Stimulated activated CD8-positive, alpha-beta memory T cell treated with anti-CD3 and anti-CD28 coated beads, Interleukin-4, amount 100 ng/mL, for 4 hours (primary cell): ENCODE results near the gene VAPA.

Experiments used
- DNase-seq, 2 donors: peaks; one replicate each; pipeline ENCODE4 v3.0.0-alpha.2; 2020; ENCODE audit warnings: low read depth in 2 of 2, low spot score in 1 of 2

The VAPA gene

DNA sequence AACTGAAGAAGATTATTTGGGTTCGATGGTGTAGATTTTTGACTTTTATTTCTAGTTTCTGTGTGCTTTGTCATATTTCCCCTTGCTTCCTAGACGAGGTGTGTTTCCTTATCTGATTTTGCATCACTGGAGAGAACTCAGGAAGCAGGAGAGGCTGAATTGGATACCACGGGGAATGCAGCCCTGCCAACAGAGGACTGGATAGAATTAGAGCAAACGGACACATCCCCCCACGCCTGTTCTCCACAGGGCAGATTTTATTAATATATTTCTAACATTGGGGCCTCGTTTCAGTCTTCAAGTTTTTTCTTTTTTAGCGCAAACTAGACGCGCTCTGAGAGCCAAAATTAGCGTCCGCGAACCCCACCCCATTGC, 678 bp upstream of the VAPA start:
- no peak for DNase-seq

DNA sequence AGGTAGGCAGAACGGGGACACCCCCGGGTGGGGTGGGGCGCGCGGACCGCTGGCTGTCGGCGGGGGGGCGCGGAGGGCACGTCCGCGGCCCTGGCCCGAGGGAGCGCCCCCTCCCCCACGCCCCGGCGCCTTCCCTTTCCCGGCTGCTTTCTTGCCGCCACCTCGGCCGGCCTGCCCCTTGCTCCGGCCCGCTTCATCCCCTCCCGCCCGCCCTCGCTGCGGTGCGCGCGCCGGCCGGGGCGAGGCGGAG, 443 bp downstream of the VAPA start:
- DNase-seq = no peak

DNA sequence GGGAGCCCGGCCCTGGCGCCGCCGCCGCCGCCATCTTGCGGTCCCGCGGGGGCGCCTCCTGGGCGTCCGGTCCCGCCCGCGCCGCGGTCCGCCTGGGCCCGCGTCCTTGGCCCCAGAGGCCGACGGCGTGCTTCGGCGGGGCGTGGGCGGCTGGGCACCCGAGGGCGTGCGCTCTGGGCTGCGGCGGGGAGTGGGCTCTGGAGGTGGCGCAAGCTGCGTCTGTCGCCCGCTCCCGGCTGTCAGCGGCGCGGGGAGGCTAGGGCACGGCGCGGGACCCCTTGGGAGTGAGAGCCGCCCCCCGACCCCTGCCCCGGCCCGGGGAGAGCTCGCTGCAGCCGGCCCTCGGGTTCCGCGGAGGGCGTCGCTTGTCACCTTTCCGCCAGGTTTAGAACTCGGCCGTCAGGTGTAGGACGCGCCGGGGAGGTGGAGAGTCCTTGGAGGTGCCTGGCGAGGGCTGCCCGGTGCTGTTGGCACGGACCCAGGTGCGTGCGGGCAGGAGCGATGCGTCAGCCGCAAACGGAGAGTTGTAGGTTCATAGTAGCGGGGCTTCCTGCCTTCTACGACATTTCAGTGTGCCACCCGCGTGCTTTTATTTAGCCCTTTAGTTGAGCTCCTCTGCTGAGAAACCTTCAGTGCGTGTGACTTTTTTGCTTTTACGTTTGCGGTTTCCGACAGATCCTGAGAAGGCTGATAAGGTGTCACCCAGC, 921 bp downstream of the VAPA start:
- peak; percentile 38 to 61 for DNase-seq

DNA sequence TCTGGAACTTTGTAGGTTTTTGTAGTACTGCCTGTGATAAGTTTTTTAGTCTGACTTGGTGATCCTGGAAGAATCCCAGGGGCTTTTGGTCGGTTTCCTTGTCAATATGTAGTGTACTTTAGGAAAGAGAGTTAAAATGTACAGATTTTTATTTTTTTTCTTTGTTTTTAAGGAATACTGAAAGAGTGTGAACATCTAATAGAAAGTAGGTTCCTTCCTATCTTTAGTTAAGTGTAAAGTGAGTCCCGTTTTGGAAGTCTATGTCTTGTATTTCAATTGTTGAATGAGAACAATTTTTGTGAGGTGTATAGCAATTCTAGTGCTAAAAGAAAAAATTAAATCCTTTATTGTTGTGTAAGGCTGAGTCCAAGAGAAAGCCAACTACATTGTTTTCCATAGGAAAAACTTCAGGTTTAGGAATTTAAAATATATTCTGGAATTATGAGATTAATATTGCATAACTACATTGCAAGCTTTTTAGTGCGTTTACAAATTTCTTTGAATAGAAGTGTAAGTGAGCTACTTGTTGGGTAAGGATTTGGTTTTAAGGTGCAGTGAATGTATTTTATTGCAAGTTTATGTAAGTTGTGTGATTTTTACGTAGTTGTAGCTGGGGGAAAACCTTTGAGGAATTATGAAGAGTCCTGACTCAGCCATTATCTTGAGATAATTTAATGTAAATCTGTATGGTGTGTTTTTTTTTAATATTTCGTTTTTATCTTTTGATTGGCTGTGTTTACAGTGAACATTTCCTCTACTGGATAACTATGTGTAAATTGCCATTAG, 1.7 kb downstream of the VAPA start:
- no peak for DNase-seq

DNA sequence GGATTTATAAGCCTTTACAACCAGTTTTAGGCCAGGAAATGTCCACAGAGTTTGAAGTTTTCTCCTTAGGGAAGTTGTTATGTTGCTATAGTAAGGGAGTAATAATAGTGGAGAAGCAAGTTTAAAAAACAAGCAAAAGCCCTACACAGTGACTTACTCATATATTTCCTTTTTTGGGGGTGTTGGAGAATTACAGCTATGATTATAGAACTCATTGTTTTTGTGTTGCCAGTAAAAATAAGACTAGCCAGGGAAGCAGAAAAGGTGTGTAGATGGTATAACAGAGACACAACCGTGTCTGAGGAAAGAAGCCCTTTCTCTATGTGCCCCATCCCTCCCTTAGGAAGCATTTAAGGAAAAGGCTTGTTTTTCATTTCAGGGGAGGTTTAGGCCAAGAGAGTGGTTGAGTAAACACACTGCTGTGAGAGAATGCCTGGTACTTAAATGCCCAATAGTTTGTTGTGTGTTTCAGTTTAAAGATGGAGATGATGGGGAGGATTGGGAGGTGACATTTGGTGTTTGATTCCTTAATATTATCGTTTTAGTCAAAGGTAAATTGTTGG, 2.3 kb downstream of the VAPA start:
- no peak for DNase-seq

DNA sequence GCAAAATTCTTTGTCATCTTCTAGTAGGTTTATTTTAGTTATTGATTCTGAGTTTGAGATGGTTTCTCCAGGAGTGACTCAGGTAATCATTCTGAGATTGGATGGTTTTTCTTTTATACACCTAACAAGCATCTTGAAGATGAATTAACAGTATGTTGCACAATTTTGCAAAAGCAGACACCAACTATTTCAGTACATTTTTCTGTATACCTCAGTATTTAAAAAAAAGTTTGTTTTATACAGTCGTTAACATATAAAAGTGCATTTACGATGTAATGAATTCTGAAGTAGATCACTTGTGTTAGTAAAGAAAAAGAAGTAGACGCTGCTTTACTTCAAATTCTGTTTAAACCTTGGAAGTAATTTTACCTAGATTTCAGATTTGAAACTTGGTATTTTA, 3.0 kb downstream of the VAPA start:
- DNase-seq = no peak

DNA sequence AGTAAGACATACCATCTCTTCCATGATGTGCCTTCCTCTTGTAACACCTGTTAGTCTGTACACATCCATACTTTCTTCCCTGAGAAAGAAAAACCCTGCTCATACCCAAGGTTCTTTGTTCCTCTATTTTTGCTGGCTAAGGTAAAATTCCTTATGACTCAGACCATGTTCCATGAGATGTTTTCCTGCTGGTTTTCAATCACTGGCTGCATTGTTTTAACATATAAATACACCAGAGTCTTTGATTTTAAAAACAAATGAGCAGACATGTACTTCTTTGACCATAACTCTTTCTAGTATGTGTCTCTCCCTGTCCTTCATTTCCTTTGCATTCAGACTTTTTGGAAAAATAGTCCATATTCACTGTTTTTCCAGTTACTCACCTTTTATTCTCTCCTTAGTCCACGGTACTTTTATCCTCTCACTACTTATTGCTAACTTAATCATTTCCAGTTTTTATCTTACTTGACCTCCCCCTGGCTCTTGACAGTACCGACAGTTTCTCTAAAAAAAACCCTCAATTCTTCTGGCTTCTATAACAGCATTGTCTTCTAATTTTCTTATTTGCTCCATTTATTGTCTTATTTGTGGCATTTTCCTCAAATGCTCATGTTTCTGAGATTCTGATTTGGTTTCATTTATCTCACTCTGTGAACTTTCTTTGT, 4.3 kb downstream of the VAPA start:
- DNase-seq = no peak

DNA sequence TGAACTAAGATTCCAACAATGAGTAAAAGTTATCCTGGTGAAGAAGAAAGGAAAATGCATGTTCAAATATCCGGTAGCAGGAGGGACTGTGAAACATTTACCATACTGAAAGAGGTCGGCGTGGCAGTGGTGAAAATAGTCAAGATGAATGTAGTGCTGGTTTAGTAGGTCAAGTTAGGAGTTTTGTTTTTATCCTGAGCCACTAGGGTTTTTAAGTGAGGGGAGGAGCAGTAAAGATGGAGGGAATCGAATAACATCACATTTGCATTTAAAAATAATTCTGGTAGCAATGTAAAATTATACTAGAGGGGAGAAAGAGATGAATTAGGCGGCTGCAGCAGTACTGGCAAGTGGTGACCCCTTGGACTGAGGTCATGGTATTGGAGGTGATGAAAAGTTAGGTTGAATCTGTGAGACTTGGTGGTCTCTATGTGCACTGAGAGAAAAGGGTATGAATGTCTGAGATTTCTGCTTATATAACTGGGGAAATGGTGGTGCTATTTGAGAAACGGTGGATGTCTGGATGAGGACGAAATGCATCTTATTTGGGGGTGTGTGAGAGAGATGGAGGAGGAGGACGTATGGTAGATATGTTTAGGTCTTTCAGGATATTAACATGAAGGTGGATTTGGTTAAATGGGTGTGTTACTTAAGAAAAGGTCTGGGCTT, 5.9 kb downstream of the VAPA start:
- DNase-seq = no peak

DNA sequence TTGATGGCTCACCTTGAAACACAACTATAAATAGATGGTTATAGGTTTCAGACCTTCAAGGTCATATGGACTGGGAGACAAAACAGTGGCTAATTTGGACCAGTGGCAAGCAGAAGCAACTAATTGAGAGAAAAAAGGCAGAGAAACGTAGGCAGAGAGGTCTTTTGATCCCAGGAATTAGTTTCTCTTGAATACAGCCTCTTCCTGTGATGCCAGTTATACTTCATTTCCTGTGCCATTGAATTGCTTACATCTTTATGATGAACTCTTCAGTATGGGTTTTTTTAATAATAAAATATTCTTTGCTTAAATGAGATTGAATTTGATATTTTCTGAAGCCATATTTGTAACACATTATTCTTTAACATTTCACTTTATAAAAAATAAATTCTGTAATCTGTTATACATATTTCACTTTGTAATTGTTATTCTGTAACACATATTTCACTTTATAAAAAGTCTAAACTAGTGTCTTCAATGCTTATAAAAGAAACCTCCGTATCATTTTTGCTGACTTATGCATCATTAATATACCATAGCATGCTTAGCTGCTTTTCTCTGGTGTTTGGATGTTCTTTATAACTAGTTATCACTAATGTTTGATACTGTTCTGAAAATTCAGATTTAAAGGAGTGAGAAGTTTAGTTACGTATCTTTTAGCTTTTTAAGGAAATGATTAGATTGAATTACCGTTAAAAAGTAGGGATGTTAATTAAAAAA, 8.9 kb downstream of the VAPA start:
- no peak for DNase-seq

DNA sequence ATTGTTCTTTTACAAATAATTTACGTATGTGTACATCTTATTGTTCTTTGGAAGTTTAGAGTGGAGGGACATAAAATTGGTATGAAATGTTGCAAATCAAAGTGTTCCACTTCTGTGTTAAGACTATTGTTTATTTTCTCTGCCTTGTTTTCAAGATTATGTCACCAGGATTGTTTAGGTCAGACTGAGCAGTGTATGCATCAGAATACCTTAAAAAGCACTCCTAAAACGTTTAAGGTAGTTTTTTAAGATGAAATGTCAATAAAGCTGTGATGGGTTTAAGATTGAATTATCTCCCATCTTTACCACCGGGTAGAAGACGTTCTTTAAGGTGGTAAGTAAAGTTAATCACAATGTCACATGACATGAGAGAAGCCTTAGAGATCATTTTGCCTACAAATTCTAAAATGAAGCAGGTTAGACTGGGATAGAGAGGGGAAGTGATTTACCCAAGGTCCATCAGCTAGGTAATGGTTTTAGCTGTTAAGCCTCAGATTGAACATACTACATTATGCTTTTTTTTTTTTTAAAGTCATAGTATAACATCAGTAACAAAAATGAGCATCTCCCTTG, 10.6 kb downstream of the VAPA start:
- no peak for DNase-seq

DNA sequence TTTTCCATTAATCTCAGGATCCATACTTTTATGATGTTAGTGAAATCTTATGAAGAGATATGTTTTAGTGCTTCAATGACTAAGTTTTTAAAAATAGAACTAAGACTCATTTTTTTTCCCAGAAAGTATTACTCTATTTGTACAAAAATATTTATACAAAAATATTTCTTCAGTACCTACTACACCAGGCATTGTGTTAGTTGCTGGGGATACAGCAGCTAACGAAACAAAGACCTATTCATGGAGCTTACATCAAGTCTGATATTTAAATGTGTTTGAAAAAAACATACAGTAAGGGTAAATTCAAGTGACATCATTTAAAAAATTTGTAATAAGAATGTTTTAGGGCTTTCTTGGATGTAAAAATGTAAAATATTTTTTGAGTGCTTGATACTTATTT, 11.6 kb downstream of the VAPA start:
- no peak for DNase-seq

DNA sequence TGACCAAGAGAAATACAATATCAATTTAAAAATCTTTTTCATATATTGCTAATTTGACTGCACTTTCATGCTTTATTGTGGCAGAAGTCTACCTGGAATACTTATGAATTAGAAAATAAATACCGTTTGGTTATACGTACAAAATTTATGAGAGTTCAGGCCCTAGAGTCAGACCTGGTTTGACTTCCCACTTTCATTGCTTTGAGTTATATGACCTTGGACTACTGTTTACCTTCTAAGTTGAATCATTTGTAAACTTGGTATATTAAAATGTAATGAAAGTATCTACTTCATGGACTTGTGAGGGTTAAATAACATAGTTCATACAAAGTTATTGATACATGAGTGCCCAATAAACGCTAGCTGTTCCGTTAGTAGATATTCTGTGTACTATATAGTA, 12.0 kb downstream of the VAPA start:
- no peak for DNase-seq

DNA sequence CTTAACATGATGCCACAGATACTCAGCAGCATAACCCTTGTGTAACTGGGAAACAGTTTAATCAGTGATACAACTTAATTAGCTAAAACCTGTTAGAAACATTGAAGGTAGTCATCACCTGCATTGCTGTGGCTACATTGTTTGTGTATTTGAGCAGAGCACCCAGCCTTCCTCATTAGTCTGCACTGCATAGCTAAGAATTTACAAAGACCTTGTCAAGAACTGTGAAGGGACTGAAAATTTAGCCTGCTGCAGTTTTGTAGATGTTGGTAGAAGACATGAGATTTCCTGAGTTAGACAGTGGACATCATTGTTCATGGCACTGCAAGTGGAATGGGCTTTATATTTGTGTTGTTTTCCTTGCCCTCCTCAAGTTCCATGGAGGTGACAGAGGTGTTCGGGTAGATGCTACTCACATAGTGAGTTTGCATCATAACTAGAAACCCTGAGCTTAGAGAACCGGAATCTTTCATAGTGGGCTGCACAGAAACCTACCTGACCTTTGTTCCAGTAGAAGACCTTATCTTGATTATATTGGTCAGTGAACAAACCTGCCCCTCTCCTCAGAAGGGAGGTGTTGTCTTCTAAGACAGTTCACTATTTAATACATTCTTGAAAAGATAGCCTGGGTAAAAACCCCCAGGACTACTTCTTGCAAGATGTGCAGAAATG, 12.5 kb downstream of the VAPA start:
- DNase-seq = no peak

DNA sequence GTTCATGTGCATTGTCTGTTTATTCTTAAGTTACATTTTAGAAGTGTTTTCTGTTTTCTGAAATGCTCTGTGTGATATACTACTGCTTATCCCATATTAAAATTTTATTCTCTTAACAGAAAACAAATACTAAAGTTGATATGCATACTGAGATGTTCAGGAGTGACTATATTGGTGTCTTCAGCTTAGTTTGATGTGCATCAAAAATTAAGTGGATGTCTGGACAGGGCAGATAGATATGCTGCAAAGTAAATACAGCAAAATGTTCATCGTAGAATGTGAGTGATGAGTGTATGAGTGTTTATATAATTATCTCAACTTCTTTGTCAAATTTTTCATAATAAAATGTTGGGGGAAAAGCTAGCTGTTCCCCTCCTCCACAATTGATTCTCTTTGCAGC, 13.2 kb downstream of the VAPA start:
- no peak for DNase-seq

DNA sequence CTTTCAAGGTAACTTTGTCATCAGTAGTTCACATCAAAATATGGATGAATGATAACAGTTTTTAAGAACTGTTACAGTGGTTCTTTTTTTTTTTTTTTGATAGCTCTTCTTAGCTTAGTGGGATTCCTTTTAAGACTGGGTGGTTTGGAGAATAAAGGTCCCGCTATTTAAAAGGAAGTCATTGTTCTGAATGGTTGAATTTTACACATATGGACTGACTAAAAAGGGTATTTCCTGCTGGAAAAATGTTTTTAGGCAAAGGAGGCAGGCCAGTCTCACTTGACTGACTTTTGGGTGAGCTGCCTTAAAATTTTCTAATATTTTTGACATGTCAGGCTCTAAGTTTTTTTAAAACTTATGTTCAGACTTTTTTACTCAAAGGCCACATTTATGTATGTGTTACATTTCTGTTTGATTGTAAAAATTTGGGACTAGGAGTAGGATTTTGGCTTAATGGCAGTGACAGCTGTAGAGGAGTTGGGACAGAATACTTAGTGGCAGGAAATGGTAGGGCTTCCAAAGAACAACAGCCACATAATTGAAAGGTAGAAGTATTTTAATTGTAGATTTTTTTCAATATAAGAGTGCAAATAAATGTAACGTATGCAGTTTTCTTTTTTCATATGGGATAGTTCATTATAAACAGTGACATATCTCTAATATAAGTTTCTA, 13.7 kb downstream of the VAPA start:
- no peak for DNase-seq

DNA sequence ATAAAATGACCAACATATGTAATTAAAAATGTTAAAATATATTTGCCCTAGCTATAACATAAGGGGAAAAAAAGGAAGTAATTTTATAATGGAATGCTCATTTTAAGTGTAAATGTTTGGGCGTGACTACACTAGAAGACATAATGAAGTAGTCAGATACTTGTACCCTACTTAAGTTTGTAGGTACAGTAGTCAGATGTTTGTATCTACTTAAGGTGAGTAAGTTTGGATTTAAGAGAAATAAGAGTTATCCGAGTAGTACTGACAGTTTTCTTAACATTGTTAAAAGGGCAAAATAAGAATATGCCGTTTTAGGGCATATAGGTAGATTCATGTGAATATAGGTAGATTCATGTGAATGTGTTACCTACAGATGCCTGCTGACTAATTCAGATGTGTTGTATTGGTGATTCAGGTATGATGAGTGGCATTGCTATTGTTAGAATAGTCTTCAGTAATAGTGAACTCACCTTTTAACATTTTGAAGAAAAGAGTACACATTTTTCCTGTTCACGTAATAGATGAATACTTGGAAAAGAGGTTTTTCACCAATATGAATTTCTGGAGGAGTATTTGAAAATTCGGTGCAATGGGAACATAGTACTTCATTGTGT, 14.9 kb downstream of the VAPA start:
- DNase-seq = no peak

DNA sequence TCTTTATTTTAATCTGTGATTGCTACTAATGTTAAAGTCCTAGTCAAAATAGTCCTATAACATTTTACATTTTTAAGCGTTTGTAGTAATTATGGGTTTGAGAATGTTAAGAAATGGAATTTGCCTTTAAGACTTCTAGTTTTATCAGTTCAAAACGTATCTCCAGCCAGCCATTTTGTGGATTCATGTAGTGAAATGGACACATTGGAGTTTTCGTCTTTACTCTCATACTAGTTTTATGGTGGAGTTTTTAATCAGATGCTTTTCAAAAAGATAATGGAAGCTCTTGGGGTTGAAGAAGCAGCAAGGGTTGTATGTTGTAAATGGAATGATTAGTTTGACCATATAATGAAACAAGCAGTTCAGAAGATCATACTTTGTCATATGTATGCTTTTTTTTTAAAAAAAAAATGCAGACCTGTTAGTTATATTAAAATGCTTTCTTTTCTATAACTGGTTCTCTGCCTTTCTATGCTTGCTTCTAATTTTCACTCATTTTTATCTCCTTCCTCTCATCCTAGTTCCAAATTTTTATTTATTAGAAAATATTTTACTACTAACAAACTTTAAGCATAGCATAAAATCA, 16.6 kb downstream of the VAPA start:
- no peak for DNase-seq

DNA sequence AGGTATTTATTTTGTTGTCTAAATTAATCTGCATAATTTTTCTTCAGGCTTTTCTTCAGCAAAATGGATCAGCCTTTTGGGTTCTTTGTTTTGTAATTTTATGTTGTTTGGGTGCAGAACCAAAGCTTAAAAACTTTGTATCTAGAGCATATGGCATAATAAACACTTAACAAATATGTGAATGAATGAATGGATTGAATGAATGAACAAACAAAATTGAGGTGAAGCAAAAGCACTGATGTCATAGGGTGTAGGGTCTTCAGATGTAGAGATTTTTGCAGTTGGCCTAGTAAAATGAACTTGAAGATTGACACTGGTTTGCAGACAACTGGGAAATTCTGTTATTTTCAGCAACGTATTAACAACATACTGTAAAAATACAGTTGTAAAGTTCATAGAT, 17.3 kb downstream of the VAPA start:
- no peak for DNase-seq

DNA sequence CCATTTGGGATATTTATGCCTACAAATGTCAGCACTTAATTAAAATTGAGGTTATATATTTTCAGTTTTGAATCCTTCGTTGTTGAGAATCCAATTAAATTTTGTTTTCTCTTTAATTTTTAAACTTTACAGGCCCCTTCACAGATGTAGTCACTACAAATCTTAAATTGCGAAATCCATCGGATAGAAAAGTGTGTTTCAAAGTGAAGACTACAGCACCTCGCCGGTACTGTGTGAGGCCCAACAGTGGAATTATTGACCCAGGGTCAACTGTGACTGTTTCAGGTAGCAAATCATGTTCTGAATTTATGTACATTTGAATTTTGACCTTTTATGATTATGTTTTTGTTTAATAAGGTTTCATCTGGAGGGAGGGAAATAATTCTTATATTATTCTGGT, 17.9 kb downstream of the VAPA start:
- DNase-seq = no peak
